Uterus (tissue), 2 donors: Measurements from ENCODE around the gene HOMER3.

Experiments
- POLR2A ChIP-seq, 2 donors: fragments of 450-650 bp; IDR thresholded peaks; one replicate each; pipeline ENCODE4 v1.6.1; 2016; ENCODE audit warnings: antibody characterized with exemption in 2 of 2, mild to moderate bottlenecking in 1 of 2, moderate library complexity in 1 of 2
- TF ChIP-seq, protein P1 (sequence below), 4 experiments: fragments of 200-600 bp in 2 of 4; fragments of 450-650 bp in 2 of 4; sonication (generic) in 2 of 4; IDR thresholded peaks; one replicate each; pipeline ENCODE4 v1.5.1; 2016 to 2019; ENCODE audit warnings: antibody characterized with exemption in 4 of 4, mild to moderate bottlenecking in 2 of 4, moderate library complexity in 1 of 4

DNA sequence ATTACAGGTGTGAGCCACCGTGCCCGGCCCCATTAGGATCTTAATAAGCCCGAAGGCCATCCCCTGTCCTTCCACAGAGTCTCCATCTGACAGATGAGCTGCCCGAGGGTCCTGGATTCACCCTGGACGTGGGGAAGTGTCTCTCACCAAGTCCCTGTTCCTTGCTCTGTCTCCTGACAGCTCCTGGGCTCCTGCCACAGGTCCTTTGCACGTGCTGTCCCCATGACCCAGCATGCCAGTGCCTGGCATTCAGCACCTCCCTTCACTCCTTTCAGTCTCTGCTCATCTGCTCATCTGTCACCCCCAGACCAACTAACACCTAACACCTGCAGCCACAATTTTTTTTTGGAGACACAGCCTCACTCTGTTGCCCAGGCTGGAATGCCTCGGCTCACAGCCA, 59.5 kb downstream of the HOMER3 start:
- TF ChIP-seq POLR2A (IDR thresholded peaks at IDR 0.05), result no peak
- TF ChIP-seq, protein P1, sequence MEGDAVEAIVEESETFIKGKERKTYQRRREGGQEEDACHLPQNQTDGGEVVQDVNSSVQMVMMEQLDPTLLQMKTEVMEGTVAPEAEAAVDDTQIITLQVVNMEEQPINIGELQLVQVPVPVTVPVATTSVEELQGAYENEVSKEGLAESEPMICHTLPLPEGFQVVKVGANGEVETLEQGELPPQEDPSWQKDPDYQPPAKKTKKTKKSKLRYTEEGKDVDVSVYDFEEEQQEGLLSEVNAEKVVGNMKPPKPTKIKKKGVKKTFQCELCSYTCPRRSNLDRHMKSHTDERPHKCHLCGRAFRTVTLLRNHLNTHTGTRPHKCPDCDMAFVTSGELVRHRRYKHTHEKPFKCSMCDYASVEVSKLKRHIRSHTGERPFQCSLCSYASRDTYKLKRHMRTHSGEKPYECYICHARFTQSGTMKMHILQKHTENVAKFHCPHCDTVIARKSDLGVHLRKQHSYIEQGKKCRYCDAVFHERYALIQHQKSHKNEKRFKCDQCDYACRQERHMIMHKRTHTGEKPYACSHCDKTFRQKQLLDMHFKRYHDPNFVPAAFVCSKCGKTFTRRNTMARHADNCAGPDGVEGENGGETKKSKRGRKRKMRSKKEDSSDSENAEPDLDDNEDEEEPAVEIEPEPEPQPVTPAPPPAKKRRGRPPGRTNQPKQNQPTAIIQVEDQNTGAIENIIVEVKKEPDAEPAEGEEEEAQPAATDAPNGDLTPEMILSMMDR (IDR thresholded peaks at IDR 0.05), result no peak
